Measurements from ENCODE around the gene RFNG. TPM values are rescaled to one million over a fixed set of nuclear protein-coding genes. Genes with fewer than 3 reads are reported as not detected.

The RFNG gene
- total RNA-seq, 6 experiments from 2014 or later = 29.9 to 53.3 (median 43.7) TPM

- intact Hi-C loops (cut with DNase I) = loop anchor here in 1 of 2 donors (10.0 kb wide), 1 partner anchor 45 kb away; the partner anchor contains the start of genes DCXR and RAC3
- no peak for DNase-seq
- peaks cover 8 to 74% (median 35%) of the 10 kb centered on the region in 4 donors for H3K36me3 ChIP-seq
These were observed 28.6 kb upstream of the RFNG start for GRCh38 chr17:82080048-82080788.

GRCh38 chr17:82079001-82079677 lies 27.5 kb upstream of the RFNG start:
- TF ChIP-seq POLR2A (IDR thresholded peaks at IDR 0.05) (no peak), CTCF (IDR thresholded peaks at IDR 0.05) (no peak)
- WGBS (ENCODE audit: insufficient coverage, low coverage, low lambda C conversion rate, missing lambda C conversion rate) = 65% methylated on average over 8 of the region's 47 CpGs
- H3K4me1 ChIP-seq = no peaks in the 10 kb centered on the region
- DNase-seq (no peak), ATAC-seq (peak in 1 of 4 donors; percentile 1)
- H3K36me3 ChIP-seq = peaks cover 4 to 63% (median 29%) of the 10 kb centered on the region in 4 donors
- H3K27me3 ChIP-seq = no peaks in the 10 kb centered on the region
- H3K4me3 ChIP-seq = no peak overlapping the region
- intact Hi-C loops (cut with DNase I) = no loop called here
- no peaks in the 10 kb centered on the region for H3K9me3 ChIP-seq
- no peak overlapping the region for H3K27ac ChIP-seq

More at GRCh38 chr17:82080048-82080788, 28.6 kb upstream of the RFNG start:
- ATAC-seq = no peak
- 86% methylated on average over 6 of the region's 36 CpGs for WGBS (ENCODE audit: insufficient coverage, low coverage, low lambda C conversion rate, missing lambda C conversion rate)
- TF ChIP-seq CTCF (IDR thresholded peaks at IDR 0.05) (no peak), POLR2A (IDR thresholded peaks at IDR 0.05) (no peak)
- Histone ChIP-seq H3K9me3 (no peaks in the 10 kb centered on the region), H3K27ac (no peak overlapping the region), H3K4me1 (no peaks in the 10 kb centered on the region), H3K27me3 (no peaks in the 10 kb centered on the region), H3K4me3 (no peak overlapping the region)

GRCh38 chr17:82078433-82078832 lies 26.8 kb upstream of the RFNG start:
- no peaks in the 10 kb centered on the region for H3K9me3 ChIP-seq

More at GRCh38 chr17:82078433-82078832, 26.8 kb upstream of the RFNG start:
- no peak overlapping the region for H3K27ac ChIP-seq
- no peaks in the 10 kb centered on the region for H3K4me1 ChIP-seq
- H3K36me3 ChIP-seq = peaks cover 2 to 56% (median 22%) of the 10 kb centered on the region in 4 donors
- no peak for TF ChIP-seq CTCF (IDR thresholded peaks at IDR 0.05)
- no peaks in the 10 kb centered on the region for H3K27me3 ChIP-seq
- intact Hi-C loops (cut with DNase I) = no loop called here
- no peak overlapping the region for H3K4me3 ChIP-seq
- 54% methylated on average over 5 of the region's 18 CpGs for WGBS (ENCODE audit: insufficient coverage, low coverage, low lambda C conversion rate, missing lambda C conversion rate)
- no peak for DNase-seq
- no peak for ATAC-seq

Data from right lobe of liver (tissue), 6 donors.